Measurements from ENCODE around the gene TMEM179. TPM values are rescaled to one million over a fixed set of nuclear protein-coding genes. Genes with fewer than 3 reads are reported as not detected.

TMEM179 gene
- total RNA-seq, 4 donors from 2014 or later: not detected

DNA sequence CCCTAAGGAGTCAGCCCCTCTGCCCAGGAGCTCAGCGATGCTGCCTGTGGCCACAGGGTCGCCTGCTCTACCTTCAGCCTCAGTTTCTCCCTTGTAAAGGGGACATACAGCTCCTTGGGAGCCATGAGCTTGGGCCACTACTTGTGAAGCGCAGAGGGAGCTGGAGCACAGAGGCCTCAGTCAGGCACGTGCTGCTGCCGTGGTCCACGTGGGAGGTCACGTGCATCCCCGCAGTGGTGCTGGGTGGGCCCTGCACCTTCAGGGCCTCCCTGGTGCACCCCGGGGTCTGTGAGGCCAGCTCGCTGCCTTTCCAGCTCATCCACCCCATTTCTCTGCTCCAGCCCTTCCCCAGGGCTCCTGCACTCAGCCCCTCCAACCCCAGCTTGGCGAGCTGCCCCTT lies 36.0 kb downstream of the TMEM179 start:
- intact Hi-C loops (cut with DNase I; ENCODE audit: low total_unique reads) (no loop called here), in situ Hi-C loops (cut with MboI; ENCODE audit: low sequenced_read_pairs in 4 of 4) (loop anchor here in 3 of 4 donors (25.0 kb wide), 1 partner anchor 431 kb away; the partner anchor contains the start of gene KIF26A (in 3 of the 3))
- no peaks in the 10 kb centered on the region for H3K9me3 ChIP-seq
- no peaks in the 10 kb centered on the region for H3K4me1 ChIP-seq
- no peak overlapping the region for H3K4me3 ChIP-seq
- H3K27me3 ChIP-seq: peaks cover 11 to 17% (median 14%) of the 10 kb centered on the region in 3 donors
- DNase-seq (no peak), ATAC-seq (no peak)
- H3K27ac ChIP-seq: no peak overlapping the region
- no peaks in the 10 kb centered on the region for H3K36me3 ChIP-seq
- TF ChIP-seq POLR2A (IDR thresholded peaks at IDR 0.05) (no peak), CTCF (IDR thresholded peaks at IDR 0.05 in 4 of 5, conservative IDR thresholded peaks at IDR 0.05 in 1 of 5) (no peak)

DNA sequence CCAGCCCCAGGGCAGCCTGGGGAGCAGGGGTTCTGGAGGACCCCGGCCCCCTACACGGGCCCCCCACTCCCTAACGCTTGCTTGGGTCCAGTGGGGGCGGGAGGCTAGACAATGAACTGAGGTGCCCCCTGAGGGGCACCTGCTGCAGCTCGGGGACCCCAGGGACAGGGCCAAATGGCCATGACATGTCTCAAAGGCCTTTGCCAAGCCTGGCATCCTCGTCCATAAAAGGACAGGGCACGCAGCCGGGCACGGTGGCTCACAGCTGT lies 36.7 kb downstream of the TMEM179 start:
- no peaks in the 10 kb centered on the region for H3K9me3 ChIP-seq

DNA sequence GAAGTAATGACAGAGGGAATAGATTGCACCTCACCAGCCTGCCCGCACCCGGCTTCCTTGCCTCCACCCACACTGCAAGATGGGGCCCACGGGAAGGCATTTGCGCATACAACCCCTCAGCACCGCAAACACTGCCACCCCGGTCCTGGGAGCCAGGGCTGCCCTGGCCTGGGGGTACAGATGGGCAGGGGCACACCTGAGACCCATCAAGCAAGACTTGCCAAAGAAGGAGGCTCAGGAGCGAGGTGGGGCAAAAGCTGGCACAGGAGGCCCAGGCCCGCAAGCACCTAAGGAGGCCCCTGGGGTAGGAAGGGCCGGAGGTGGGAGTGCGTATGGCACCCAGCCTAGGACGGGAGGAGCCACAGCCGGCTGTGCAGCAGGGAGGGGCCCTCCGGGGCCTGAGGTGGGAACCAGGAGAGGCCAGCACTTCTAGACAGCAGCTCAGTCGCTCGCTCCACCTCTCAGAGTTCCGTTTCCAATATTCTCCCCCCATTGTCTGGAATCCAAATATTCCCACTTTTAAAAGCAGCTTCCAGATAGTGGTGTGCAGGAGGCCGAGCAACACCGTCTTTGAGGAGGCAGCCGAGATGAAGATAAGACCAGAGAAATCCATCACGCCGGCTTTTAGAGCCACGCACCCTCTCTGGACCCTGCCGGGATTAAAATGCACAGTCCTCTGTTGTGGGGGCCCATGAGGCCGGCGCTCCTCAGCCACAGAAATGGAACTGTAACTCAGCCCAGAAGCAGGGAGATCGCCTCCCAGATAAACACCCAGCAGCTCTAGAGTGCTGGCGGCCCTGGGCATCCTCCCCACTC lies 37.2 kb downstream of the TMEM179 start:
- TF ChIP-seq POLR2A (IDR thresholded peaks at IDR 0.05): no peak
- TF ChIP-seq CTCF (IDR thresholded peaks at IDR 0.05 in 4 of 5, conservative IDR thresholded peaks at IDR 0.05 in 1 of 5): no peak
- intact Hi-C loops (cut with DNase I; ENCODE audit: low total_unique reads) (no loop called here), in situ Hi-C loops (cut with MboI; ENCODE audit: low sequenced_read_pairs in 4 of 4) (loop anchor here in 3 of 4 donors (25.0 kb wide), 1 partner anchor 430 kb away; the partner anchor contains the start of gene KIF26A (in 3 of the 3))

More for the DNA sequence above, 36.7 kb downstream of the TMEM179 start:
- no peaks in the 10 kb centered on the region for H3K36me3 ChIP-seq
- DNase-seq: no peak
- intact Hi-C loops (cut with DNase I; ENCODE audit: low total_unique reads): no loop called here
- peaks cover 11 to 17% (median 14%) of the 10 kb centered on the region in 3 donors for H3K27me3 ChIP-seq
- TF ChIP-seq CTCF (IDR thresholded peaks at IDR 0.05 in 4 of 5, conservative IDR thresholded peaks at IDR 0.05 in 1 of 5): no peak
- TF ChIP-seq POLR2A (IDR thresholded peaks at IDR 0.05): no peak
- no peak overlapping the region for H3K4me3 ChIP-seq
- no peak overlapping the region for H3K27ac ChIP-seq
- no peak for ATAC-seq
- in situ Hi-C loops (cut with MboI; ENCODE audit: low sequenced_read_pairs in 4 of 4): loop anchor here in 3 of 4 donors (25.0 kb wide), 1 partner anchor 431 kb away; the partner anchor contains the start of gene KIF26A (in 3 of the 3)
- H3K4me1 ChIP-seq: no peaks in the 10 kb centered on the region

DNA sequence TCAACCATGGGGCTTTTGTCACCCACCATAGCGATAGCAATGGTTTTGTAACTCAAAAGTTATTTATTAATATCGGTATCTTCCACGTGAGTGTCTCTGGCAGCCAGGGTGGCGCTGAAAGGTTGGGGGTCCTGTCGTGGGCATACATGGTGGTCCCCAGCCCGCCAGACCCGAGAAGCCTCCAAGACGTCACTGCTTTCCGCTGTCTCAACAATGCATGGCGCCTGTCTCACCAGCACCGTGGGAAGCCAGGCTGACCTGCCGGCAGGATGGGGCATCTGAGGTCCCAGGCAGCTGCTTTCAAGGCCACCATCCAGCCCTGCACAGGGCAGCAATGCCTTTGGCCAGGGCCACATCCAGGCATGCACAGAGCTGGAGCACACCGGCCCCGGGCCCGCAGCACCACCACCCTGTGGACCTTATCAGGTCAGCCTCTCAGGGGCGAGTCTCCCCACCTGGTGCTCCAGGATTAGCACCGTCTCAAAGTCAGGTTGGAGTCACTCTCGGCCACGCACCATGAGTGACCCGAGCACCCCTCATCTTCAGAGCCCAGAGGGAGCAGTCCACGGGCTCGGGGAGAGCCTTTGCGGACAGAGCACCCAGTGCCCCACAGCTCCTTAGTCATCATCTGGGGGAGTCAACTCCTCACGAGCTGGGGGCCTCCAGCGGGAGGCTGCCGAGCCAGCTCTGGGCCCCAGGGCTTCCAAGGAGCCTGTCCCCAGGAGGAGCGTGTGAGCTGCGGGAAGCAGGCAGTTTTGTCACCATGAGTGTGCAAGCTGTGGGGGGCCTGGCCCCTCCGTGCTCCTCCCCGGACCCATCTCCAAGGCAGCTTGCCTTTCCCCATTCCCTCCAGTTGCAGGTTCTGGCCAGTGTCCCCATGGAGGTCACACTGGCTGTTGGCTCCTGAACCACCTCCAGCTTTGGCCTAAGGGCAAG lies 39.6 kb downstream of the TMEM179 start:
- intact Hi-C loops (cut with DNase I; ENCODE audit: low total_unique reads) (loop anchor here (1.0 to 5.0 kb wide), 2 partner anchors 428 to 488 kb away; no protein-coding TSS in a partner anchor), in situ Hi-C loops (cut with MboI; ENCODE audit: low sequenced_read_pairs in 4 of 4) (loop anchor here in 3 of 4 donors (25.0 kb wide), 1 partner anchor 428 kb away; the partner anchor contains the start of gene KIF26A (in 3 of the 3))
- H3K27me3 ChIP-seq: peaks cover 11 to 17% (median 12%) of the 10 kb centered on the region in 3 donors
- no peak overlapping the region for H3K27ac ChIP-seq
- no peaks in the 10 kb centered on the region for H3K9me3 ChIP-seq
- DNase-seq (no peak), ATAC-seq (no peak)
- H3K4me3 ChIP-seq: no peak overlapping the region
- TF ChIP-seq CTCF (IDR thresholded peaks at IDR 0.05 in 4 of 5, conservative IDR thresholded peaks at IDR 0.05 in 1 of 5): no peak
- TF ChIP-seq POLR2A (IDR thresholded peaks at IDR 0.05): no peak
- H3K4me1 ChIP-seq: no peaks in the 10 kb centered on the region
- H3K36me3 ChIP-seq: no peaks in the 10 kb centered on the region

More for the DNA sequence above, 37.2 kb downstream of the TMEM179 start:
- peaks cover 11 to 17% (median 14%) of the 10 kb centered on the region in 3 donors for H3K27me3 ChIP-seq
- H3K9me3 ChIP-seq: no peaks in the 10 kb centered on the region
- H3K27ac ChIP-seq: no peak overlapping the region
- H3K36me3 ChIP-seq: no peaks in the 10 kb centered on the region
- ATAC-seq: no peak
- DNase-seq: no peak
- H3K4me3 ChIP-seq: no peak overlapping the region
- H3K4me1 ChIP-seq: no peaks in the 10 kb centered on the region
